NCI-H1417 (cell line): Measurements from ENCODE around the gene ITPK1.

Source experiments
- DNase-seq, 3 experiments: peaks; one replicate each; lab custom pipeline; 2025; lab: John Stamatoyannopoulos, UW

ITPK1 gene

GRCh38 chr14:93028724-93029076 lies 87.0 kb downstream of the ITPK1 start:
- no peak for DNase-seq

GRCh38 chr14:93027810-93028723 lies 87.7 kb downstream of the ITPK1 start:
- peak in 1 of 3 experiments; percentile 19 for DNase-seq

- DNase-seq: no peak
These were observed 89.4 kb downstream of the ITPK1 start for GRCh38 chr14:93026339-93026738.

GRCh38 chr14:93025055-93025454 lies 90.7 kb downstream of the ITPK1 start:
- no peak for DNase-seq

GRCh38 chr14:93024493-93024892 lies 91.2 kb downstream of the ITPK1 start:
- DNase-seq: no peak

- DNase-seq: peak in 1 of 3 experiments; percentile 33
These were observed 91.8 kb downstream of the ITPK1 start for GRCh38 chr14:93023802-93024434.

GRCh38 chr14:93023039-93023438 lies 92.7 kb downstream of the ITPK1 start:
- peak in 1 of 3 experiments; percentile 42 for DNase-seq

- DNase-seq: no peak
These were observed 95.8 kb downstream of the ITPK1 start for GRCh38 chr14:93019970-93020369.

GRCh38 chr14:93019367-93019843 lies 96.3 kb downstream of the ITPK1 start:
- peak in 1 of 3 experiments; percentile 18 for DNase-seq

- DNase-seq: no peak
These were observed 97.4 kb downstream of the ITPK1 start for GRCh38 chr14:93018366-93018765.

GRCh38 chr14:93017898-93018297 lies 97.8 kb downstream of the ITPK1 start:
- peak in 1 of 3 experiments; percentile 50 for DNase-seq

- peak in 1 of 3 experiments; percentile 50 for DNase-seq
These were observed 98.4 kb downstream of the ITPK1 start for GRCh38 chr14:93017301-93017797.

- DNase-seq: no peak
These were observed 99.4 kb downstream of the ITPK1 start for GRCh38 chr14:93016275-93016845.

- DNase-seq: no peak
These were observed 100.2 kb downstream of the ITPK1 start for GRCh38 chr14:93015505-93015904.

- DNase-seq: no peak
These were observed 100.7 kb downstream of the ITPK1 start for GRCh38 chr14:93015064-93015463.

GRCh38 chr14:93014058-93015023 lies 101.4 kb downstream of the ITPK1 start:
- peak in 1 of 3 experiments; percentile 22 for DNase-seq

- peak in 2 of 3 experiments; percentile 37 to 40 for DNase-seq
These were observed 102.6 kb downstream of the ITPK1 start for GRCh38 chr14:93012951-93013719.

- no peak for DNase-seq
These were observed 103.2 kb downstream of the ITPK1 start for GRCh38 chr14:93012506-93012905.

- DNase-seq: peak; percentile 48 to 98 (median 93)
These were observed 103.9 kb downstream of the ITPK1 start for GRCh38 chr14:93011650-93012325.

- peak; percentile 13 to 78 (median 76) for DNase-seq
These were observed 104.6 kb downstream of the ITPK1 start for GRCh38 chr14:93011141-93011529.
